Stimulated activated CD4-positive, alpha-beta T cell treated with anti-CD3 and anti-CD28 coated beads, Interleukin-1b, Interleukin-23, amount 100 ng/mL, for 4 hours (primary cell): ENCODE results near the gene PRRC1.
A peak's percentile ranks its signal among the peaks of the same experiment; 100 is the strongest.
"Not testable (repeated sequence)": the region's sequence is repeated elsewhere in the genome, so short reads cannot be mapped to it uniquely, and the experiment has no call there.

Experiments used
- DNase-seq, 2 donors: peaks; one replicate each; pipeline ENCODE4 v3.0.0-alpha.2; 2020; ENCODE audit warnings: low read depth in 2 of 2

Gene PRRC1

DNA sequence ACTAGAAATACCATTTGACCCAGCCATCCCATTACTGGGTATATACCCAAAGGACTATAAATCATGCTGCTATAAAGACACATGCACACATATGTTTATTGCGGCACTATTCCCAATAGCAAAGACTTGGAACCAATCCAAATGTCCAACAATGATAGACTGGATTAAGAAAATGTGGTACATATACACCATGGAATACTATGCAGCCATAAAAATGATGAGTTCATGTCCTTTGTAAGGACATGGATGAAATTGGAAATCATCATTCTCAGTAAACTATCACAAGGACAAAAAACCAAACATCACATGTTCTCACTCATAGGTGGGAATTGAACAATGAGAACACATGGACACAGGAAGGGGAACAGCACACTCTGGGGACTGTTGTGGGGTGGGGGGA lies 27.8 kb downstream of the PRRC1 start:
- DNase-seq, result not testable (repeated sequence)

DNA sequence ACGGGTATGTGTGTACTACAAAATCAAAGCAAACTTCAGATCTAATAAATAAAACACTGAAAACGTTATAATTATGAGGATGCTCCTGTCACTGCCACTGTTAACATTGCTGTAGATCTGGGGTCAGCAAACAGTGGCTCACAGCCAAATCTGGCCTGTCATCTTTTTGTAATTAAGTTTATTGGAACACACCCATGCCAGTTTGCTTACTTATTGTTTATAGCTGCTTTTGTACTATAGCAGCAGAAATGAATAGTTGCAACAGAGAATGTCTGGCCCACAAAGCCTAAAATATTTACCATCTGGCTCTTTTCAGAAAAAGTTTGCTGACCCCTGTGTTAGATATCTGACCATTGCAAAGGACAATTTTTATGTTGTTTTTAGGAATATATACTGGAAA lies 32.1 kb downstream of the PRRC1 start:
- DNase-seq, result no peak

DNA sequence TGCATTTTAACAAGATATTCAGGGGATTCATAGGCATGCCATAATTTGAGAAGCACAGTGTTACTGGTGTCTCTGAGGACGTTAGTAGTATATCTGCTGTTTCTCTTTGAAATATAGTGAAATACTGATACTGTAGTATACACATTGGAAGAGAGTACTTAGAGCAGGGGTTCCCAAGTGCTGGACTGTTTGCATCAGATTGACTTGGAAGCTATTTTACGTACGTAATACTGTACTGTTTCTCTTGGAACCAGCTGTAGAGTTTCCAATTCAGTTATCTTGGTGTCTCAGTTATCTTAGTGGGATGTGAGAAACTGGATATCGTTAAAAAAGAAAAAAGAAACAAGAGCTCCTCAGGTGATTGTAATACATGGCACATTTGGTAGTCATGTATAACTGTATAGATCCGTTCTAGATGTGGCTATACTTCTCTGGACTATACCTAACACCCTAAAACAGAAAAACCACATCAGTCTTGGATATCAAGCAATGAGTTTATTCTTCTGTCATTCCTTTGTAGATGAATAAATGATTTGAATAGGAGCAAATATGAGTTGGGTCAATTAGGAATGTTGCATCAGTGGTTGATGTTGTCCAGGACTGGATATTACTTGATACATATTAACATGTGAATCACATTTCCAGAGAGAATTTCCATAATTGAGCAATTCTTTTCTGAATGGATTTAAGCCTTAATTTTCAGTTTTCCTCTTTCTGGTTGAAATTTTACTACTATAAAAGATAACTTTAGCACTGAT lies 33.4 kb downstream of the PRRC1 start:
- DNase-seq, result no peak

DNA sequence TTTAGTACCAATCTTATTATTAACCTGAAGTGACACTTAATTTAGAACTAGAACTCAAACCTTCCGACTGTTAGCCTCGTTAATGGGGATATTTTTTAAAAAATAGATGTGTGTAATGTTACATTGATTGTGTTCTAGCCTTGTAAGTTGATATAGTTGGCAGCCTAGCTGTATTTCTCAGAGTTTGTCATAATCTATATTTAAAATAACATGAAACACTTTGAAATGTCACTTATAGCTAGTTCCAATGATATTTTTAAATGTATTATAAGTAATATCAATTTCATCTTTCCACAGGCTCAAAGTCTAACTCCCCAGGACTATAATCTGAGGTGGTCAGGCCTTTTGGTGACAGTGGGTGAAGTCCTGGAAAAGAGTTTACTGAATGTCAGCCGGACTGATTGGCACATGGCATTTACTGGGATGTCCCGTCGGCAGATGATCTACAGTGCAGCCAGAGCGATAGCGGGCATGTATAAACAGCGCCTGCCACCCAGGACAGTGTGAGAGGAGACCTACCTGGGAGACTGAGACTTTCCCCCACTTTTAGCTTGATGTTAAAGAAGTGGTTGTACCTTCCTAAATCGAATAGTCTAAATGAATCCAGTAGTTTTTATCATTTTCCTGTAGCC lies 34.1 kb downstream of the PRRC1 start:
- no peak for DNase-seq

DNA sequence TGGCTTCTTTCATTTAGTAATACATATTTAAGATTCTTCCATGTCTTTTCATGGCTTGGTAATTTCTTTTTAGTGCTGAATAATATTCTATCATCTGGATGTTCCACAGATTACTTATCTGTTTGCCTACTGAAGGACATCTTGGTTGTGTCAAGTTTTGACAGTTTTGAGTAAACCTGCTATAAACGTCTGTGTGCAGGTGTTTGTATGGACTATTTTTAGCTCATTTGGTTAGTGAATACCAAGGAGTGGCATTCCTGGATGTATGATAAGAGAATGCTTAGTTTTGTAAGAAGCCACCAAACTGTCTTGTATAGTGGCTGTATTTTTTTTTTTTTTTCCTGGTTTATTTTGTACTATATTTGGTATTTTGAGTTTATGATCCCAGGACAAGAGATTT lies 38.4 kb downstream of the PRRC1 start:
- DNase-seq, result no peak

DNA sequence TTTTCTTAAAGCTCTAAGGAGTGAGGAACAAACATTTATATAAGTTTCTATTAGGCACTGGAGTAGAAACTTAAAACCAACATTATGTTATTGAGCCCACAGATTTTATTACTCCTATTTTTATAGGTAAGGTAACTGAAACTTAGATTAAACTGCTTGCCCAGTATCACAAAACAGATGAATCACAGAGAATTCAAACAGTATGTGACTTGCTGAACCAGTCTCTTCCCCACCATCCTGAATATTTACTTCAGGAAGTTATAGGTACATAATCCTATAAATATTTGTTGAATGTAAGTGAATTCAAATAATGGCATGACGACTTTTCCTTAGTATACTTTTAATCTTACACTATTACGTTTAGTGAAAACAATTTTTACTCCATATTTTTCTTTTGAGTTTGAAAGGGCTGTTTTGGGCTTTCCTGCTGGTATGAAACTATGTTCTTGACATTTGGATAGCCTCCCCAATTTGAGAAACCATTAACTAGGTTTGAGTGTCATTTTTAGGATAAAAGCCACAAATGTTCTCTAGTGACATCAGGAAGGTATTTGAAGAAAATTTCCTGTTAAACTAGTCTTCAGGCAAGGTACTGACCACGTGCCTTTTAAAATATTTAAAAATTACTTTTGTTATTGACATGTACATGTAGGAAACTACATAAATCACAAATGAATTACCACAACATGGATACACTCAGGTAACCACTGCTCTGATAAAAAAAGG lies 39.3 kb downstream of the PRRC1 start:
- DNase-seq, result no peak

DNA sequence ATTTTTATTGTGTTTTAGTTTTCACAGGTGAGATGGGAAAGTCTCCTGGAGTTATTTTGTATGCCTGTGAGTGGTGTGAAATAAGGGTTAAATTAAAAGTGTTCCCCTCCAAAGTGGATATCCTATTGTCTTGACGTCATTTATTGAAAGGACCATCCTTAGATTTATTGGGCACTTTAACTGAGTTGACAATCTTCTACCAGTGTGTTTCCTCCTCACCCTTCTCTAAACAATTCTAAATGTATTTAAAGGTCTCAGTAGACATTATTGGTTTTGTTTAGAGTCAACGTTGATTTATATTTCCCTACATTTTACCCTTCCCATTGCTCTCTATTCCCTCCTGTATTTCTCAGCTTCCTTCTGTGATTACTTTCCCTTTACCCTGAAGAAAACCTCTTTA lies 40.8 kb downstream of the PRRC1 start:
- DNase-seq, result no peak

DNA sequence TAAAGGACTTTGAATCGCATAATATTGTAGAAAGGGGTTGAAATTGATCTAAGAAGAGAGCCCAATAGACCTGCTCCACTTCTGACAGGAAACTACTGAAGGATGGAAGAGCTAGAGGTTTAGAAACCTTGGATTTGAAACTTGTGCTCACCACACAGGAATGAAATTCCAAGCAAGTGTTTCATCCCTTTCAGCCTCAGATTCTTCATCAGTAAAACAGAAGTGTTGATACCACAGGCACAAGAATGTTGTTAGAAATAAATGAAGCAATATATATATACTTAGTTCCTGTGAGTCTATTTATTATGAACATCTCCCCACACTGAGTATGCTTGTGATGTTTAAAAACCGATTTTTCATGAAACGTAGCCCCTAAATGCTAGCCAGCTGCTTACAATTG lies 43.8 kb downstream of the PRRC1 start:
- DNase-seq, result no peak

DNA sequence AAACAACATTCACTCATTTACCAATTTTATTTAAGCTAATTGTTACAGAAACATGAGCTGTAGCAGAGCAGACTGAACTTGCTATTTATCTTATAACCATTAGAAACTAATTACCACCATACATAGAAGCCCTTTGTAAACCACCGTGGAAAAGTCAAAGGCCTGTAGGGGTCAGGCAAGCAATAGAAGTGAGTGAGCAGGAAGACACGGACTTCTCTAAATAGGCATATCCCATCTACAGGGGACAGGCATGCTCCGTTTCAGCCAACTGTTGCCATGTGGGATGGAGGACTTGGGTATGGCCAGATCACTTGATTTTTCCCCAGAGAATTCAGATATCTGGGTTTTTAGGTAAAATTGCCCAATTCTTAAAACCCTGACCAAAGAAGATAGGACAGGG lies 44.8 kb downstream of the PRRC1 start:
- DNase-seq, result no peak

DNA sequence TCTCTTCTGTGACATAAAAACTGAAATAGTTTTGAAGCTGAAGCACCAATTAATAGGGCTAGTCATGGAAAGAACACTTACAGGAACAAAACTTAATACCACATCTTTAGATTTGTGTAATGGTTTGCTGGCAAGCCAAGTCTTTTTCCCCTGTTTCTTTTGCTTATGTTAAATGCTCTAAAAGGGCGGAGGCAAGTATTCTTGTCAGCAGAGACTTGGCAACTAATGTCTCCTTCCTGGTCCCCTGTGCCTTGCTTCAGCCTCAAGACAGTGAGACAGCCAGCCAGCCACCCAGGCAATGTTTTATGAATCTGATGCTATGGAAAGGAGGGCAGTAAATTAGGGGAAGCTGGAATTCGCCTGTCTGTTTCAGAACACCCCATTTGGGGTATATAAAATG lies 45.7 kb downstream of the PRRC1 start:
- DNase-seq, result no peak

DNA sequence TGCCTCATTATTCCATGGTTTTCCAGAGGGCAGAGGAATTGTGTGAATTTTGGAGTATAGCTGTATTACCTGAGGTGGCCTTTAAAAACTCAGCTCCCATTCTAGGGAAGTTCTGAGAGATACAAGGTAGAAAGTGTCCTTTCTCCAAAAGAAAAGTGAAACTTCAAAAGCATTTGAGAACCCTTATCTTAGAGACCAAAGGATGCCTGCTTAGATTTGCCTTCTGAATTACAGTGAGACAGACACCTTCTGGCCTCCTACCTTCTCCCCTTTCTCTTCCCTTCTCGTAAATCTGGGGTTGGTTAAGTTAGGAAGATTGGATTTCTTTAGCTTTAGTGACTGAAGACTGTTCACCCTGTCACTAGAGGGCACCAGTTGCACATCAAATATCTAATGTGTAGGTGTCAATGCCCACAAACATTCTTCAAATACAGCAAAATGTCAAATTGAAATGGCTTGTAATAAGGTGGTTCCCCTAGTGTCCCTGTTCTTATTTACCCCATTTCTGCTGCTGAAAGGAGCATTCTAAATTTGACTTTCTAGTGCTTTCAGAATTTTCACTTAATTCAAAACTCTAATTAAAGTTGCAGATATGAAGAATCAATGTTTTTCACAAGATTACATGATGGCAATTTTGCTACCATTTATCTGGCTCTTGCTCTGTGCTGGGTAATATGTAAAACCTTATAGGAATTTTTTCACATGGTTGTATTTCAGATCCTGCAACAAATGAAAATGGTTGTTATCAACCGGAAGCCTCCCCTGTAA lies 46.7 kb downstream of the PRRC1 start:
- DNase-seq, result peak in 1 of 2 donors; percentile 43

DNA sequence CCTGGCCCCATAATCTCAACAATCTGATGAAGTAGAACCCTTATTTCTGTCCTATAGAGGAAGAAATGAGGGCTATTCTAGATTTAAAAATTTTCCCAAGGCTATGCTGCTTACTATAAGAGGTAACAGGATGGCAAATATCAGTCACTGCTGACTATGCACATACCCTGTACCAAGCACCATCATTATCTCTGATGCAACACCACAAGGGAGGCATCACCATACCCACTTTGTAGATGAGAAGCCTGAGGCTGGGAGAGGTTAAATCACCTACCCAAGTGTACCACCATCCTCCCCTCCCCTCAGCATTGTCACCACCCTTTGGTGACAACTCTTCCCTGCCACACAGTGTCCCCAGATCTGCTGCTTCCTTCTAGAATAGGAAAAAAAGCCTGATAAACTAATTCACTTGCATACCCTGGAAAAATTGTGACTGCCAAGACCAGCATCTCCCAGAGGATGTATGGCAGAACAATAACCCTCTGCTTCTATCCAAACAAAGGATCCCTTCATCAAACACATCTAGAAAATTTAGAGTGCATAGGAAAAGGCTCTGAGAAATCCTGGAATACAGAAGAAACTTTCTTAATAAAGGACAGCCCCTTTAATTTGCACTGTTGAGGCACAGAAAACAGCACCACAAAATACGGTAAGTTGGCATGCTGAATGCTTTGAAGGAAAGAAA lies 48.3 kb downstream of the PRRC1 start:
- DNase-seq, result no peak

DNA sequence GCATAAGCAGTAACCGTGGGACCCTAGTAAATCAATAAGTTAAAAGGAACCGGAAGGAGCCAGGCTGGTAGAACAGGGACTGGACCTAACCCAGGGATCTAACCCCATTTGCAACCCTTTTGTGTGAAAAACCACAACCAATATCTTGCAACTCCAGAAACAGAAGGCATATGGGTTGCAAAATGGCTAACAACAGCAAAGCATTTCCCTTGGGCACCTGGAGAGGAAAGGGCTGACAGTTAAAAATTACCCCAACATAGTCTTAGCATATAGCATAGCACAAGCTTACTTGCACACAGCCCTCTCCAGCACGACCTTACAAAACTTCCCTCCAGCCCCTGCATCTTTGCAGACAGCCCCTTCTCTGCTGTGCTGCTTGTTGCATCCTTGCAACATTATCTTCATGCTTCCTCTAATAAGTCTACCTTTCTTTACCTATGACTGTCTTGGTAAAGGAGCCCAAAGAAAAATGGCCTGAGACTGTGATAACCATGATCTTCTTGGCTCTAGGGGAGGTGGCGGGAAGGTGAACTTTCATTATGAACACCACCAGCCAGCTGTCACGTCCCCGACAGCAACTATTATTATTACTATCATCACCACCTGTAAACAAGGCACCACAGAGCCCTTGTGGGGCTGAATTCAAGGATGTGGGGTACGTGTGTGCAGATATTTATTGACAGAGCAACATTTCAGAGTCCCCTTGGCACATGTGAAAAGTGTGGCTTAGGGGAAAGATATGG lies 49.8 kb downstream of the PRRC1 start:
- DNase-seq, result no peak

DNA sequence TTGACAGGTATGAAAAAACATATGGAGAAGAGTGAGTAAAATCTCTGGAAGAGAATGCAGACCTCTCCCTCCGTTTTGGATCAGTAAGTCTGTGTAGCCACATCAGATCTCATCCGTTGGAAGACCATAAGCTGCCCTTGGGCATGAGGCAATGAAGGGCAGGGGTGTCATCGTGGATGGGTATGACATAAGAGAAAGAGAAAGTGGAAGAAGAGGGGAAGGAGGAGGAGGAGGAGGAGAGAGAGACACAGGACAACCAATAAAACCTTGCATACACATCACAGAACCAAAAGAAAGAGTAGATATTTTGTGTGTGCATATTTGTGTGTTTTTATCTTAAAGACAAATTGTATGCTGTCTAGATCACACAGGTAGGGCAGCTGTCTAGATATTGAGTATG lies 50.7 kb downstream of the PRRC1 start:
- no peak for DNase-seq

DNA sequence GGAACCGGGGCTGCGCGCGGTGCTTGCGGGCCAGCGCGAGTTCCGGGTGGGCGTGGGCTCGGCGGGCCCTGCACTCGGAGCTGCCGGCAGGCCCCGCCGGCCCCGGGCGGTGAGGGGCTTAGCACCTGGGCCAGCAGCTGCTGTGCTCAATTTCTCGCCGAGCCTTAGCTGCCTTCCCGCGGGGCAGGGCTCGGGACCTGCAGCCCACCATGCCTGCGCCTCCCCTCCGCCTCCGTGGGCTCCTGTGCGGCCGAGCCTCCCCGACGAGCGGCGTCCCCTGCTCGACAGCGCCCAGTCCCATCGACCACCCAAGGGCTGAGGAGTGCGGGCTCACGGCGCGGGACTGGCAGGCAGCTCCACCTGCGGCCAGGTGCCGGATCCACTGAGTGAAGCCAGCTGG lies 52.0 kb downstream of the PRRC1 start:
- not testable (repeated sequence) for DNase-seq

DNA sequence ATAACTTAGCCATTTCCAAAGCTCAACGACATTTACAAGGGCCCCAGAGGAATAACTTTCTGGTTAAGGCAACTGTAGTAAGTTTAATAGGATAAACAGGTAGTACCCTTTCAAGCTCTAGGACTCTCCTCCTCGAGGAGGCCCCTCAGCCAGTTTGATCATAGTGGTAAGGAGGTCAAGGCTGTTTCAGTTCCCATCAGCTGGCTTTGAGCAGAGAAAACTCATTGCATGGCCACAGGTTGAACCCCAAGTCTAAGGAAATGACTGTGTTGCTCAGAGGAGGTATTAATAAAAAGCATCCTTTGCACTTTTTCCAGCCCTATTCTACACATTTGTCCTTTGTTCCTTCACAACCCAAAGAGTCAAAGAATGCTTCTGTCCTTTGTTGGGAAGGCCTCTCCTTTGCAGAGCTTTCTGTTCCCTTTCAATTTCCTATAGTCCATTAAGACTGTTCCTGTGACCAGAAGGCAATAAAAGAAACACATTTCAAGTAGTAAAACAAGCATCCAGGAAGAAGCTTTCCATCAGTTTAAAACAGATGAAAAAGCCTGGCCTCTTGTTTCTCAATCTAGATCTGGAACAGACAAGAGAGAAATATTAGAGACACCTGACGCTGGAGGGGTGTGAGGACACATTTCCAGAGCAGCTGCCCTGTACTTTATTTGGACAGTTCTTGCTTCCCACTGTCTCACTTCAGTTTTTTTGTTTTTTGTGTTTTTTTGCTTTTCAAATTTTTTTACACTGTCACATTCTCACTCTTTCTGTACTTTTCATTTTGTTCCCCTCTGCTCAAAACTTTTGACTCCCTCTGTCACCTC lies 54.1 kb downstream of the PRRC1 start:
- DNase-seq, result no peak

DNA sequence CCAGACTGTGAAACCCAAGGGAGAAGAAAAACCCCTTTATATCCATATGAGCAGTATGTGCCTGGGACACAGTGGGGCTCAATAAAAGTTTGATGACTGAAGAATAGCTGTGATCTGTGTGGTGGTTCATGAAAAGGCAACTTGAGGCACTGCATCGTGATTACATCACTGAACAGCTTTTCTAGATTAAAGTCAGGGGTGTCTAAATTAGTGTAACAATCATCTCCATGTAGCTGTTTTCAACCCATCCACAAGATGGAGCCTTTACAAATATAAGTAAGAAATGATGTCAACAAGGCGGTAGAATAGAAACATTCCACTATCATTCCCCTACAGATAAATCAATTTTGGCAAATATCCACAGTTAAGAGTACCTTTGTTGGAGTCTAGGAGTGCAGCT lies 55.5 kb downstream of the PRRC1 start:
- DNase-seq, result no peak

DNA sequence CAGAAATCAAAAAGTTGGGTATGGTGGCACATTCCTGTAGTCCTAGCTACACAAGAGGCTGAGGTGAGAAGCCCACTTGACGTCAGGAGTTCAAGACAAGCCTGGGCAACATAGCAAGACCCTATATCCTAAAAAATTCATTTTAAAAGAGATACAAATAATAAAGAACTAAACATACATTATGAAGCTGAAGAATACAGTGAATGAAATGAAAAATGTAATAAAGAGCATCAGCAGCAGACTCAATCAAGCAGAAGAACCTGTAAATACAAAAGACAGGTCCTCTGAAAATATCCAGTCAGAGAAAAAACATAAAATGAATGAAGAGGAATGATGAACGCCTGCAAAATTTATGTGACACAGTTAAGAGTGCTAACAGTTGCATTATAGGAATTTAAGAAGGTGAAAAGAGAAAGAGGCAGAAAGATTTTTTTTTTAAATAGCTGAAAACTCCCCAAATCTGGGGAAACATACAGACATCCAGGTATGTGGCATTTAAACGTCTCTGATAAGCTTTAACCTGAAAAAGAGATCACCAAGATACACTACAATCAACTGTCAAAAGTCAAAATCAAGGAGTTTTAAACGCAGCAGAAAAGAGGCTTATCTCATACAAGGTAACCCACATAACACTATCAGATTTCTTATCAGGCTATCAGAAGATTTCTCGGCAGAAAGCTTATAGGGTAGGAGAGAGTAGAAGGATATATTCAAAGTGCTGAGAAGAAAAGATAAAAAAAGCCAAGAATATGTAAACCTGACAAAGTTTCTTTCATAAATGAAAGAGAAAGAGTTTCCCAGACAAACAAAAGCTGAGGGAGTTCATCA lies 57.6 kb downstream of the PRRC1 start:
- DNase-seq, result no peak

DNA sequence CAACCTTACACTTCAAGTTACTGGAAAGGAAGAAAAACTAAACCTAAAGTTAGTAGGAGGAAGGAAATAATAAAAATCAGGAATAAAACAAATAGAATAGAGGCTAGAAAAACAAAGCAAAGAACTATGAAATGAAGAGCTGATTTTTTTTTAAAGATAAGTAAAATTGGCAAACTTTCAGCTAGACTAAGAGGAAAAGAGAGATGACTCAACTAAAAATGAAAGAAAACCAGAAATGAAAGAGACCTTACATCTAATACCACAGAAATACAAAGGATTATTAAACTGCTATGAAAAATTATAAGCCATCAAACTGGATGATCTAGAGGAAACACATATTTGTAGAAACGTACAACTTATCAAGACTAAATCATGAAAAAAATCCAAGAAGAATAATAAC lies 60.0 kb downstream of the PRRC1 start:
- DNase-seq, result no peak
